Measurements from ENCODE around the gene GDI2.

DNA sequence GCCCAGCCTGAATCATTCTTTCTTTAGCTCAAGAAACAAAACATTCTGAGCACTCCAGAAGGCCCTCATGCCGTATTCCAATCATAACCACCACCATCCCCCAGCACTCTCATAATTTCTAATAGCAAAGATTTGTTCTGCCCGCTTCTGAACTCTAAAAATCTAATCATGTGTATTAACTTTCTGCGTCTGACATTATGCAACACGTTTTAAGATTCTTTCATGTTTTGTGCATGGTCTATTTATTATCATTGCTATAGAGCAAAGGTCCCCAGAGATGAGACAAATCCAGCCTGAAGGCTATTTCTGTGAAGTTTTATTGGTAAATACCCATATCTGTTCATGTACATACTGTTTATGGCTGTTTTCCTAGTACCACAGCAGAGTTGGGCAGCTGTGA is 8.8 kb downstream of the GDI2 start:
- TF ChIP-seq CEBPB (tag; IDR thresholded peaks at IDR 0.05) (no peak), EZH2 (IDR thresholded peaks at IDR 0.05; ENCODE audit: borderline replicate concordance, low read depth, low read length) (no peak), HMG20A (CRISPR knock-in tag; conservative IDR thresholded peaks at IDR 0.05) (no peak), BRCA1 (IDR thresholded peaks at IDR 0.05) (no peak), BRCA1 (CRISPR knock-in tag; IDR thresholded peaks at IDR 0.05) (no peak), TCF3 (CRISPR knock-in tag; IDR thresholded peaks at IDR 0.05) (no peak), MLX (CRISPR knock-in tag; conservative IDR thresholded peaks at IDR 0.05) (no peak), ZNF324 (CRISPR knock-in tag; IDR thresholded peaks at IDR 0.05) (no peak), RAD21 (CRISPR knock-in tag; conservative IDR thresholded peaks at IDR 0.05 in 1 of 2, IDR thresholded peaks at IDR 0.05 in 1 of 2) (no peak)

Measured in K562 (cell line).